Rectal smooth muscle tissue (tissue), 1 donor: ENCODE data around the gene NPHS1.
"Not testable (repeated sequence)": the region's sequence is repeated elsewhere in the genome, so short reads cannot be mapped to it uniquely, and the experiment has no call there.

Experiments
- H3K27ac ChIP-seq: one replicate; pipeline ENCODE4 v1.7.0; 2013; ENCODE audit warnings: low read depth, low read length, inconsistent platforms
- H3K27me3 ChIP-seq: one replicate; pipeline ENCODE4 v1.7.0; 2013; ENCODE audit warnings: low read length; ENCODE audit not compliant: control insufficient read depth, insufficient read depth
- H3K36me3 ChIP-seq: one replicate; pipeline ENCODE4 v1.7.0; 2013; ENCODE audit warnings: low read length; ENCODE audit not compliant: control insufficient read depth, insufficient read depth
- H3K4me1 ChIP-seq: one replicate; pipeline ENCODE4 v1.7.0; 2013; ENCODE audit warnings: low read length; ENCODE audit not compliant: control insufficient read depth, insufficient read depth
- H3K4me3 ChIP-seq: one replicate; pipeline ENCODE4 v1.7.0; 2013; ENCODE audit warnings: low read length
- H3K9ac ChIP-seq: one replicate; pipeline ENCODE4 v1.7.0; 2013; ENCODE audit warnings: low read length

Gene NPHS1

DNA sequence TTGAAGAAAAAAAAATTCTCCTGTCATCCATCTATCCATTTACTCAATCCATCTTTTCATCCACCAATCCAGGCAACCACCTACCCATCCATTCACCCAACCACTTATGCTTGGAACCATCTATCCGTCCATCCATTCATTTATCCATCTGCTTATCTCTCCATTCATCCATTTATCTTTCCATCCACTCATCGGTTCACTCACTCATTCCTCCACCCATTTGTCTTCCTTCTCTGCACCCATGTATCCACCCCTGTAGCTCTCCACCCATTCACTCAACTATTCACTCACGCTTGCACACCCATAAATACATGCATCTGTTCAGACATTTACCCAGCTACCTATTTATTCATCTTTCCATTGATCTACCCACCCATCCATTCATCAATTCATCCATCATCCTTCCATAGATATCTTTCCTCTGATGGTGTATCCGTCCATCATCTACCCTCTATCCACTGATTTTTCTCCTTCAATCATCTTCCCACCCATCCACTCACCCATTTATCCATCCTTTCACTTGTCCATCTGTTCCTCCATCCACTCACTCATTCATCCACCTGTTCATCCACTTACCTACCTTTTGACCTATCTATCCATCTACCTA, 9.5 kb downstream of the NPHS1 start:
- H3K9ac ChIP-seq: no peak overlapping the region
- H3K27me3 ChIP-seq: peaks cover 26% of the 10 kb centered on the region
- no peak overlapping the region for H3K4me3 ChIP-seq
- H3K27ac ChIP-seq: no peak overlapping the region
- no peaks in the 10 kb centered on the region for H3K4me1 ChIP-seq
- no peaks in the 10 kb centered on the region for H3K36me3 ChIP-seq

DNA sequence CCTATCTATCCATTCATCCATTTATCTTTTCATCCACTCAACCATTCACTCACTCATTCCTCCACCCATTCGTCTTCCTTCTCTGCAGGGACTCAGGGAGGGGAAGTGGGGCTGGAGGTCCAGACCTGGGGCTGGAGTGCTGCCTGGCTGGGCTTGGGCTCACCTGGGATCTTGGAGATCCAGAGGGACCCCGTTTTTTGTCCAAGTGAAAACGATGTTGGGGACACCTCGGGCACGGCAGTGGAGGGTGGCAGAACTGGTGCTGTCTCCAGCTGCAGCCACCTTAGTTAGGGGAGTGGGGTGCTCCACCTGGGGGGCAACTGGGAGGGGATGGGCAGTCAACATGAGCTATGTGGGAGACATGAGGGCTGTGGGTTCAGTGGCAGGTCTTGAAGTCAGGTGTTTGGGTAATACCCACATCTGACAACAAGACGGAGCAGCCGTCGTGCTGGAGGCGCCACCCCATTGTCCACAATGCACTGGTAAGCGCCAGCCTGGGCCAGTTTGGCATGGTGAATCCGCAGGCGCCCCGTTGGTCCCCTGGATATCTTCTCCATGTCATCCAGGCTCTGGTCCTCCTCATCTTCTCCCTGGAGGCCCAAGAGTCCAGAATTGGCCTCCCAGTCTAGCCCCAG, 10.2 kb downstream of the NPHS1 start:
- Histone ChIP-seq H3K27ac (no peak overlapping the region), H3K27me3 (peaks cover 26% of the 10 kb centered on the region), H3K4me1 (no peaks in the 10 kb centered on the region), H3K36me3 (no peaks in the 10 kb centered on the region), H3K9ac (no peak overlapping the region), H3K4me3 (no peak overlapping the region)

DNA sequence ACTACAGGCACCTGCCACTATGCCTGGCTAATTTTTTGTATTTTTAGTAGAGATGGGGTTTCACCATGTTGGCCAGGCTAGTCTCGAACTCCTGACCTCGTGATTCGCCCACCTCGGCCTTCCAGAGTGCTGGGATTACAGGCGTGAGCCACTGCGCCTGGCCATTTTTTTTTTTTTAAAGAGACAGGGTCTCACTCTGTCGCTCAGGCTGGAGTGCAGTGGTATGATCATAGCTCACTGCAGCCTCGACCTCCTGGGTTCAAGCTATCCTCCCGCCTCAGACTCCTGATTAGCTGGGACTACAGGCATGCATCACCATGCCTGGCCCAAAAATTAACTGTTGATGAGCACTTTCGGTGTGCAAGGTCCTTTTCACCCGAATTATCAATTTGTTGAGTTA, 16.2 kb downstream of the NPHS1 start:
- H3K9ac ChIP-seq, H3K4me3 ChIP-seq, H3K27me3 ChIP-seq, H3K36me3 ChIP-seq, H3K4me1 ChIP-seq, H3K27ac ChIP-seq: not testable (repeated sequence)

DNA sequence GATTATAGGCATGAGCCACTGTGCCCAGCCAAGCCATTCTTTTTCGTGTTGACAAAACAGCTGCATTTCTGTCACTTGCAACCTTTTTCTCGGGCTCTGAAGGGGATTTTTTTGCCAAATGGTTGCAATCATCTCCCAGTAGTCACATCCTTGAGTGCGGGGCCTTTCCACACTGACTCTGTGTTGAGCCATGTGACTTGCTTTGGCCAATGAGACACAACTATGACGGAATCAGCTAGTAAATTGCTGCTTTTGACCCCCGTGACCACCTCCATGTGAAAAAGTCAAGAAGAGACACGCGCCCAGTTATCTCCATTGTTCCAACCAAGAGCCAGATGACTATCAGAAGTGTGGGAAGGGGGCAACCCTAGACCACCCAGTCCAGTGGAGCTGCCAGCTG, 18.3 kb downstream of the NPHS1 start:
- no peaks in the 10 kb centered on the region for H3K36me3 ChIP-seq
- H3K4me3 ChIP-seq: no peak overlapping the region
- no peaks in the 10 kb centered on the region for H3K4me1 ChIP-seq
- H3K27me3 ChIP-seq: no peaks in the 10 kb centered on the region
- no peak overlapping the region for H3K9ac ChIP-seq
- no peak overlapping the region for H3K27ac ChIP-seq

DNA sequence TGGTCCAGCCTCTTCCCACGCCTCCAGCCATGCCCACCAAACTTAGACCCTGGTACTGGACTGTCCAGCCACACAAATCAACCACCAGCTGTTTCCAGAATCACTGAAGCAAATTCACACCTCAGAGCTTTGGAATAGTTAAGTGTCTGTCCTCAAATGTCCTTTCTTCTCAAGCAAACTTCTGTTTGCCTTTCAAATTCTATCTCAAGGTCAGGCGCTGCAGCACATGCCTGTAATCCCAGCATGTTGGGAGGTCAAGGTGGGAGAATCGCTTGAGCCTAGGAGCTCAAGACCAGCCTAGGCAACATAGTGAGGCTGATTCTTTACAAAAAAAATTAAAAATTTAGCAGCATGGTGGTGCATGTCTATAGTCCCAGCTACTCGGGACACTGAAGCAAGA, 20.2 kb downstream of the NPHS1 start:
- no peak overlapping the region for H3K9ac ChIP-seq
- no peak overlapping the region for H3K4me3 ChIP-seq
- H3K27me3 ChIP-seq: no peaks in the 10 kb centered on the region
- H3K4me1 ChIP-seq: no peaks in the 10 kb centered on the region
- H3K36me3 ChIP-seq: no peaks in the 10 kb centered on the region
- H3K27ac ChIP-seq: no peak overlapping the region

DNA sequence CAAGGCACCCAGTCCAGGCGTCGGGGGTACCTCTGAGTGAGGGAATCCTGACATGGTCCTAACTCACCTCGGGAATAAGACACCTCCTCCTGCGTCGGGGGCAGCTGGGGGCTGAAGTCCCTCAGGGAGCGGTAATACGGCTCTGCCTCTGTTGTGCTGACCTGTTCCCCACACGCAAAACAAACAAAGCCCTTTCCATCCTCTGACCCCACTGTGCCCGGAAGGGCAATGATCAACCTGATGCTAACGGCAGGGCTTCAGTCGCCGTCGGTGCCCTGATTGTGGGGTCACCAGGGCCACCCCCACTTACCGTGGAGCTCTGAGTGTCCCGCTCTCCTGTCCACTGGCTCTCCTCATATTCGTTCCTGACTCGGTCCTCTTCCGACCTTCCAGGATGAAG, 21.3 kb downstream of the NPHS1 start:
- Histone ChIP-seq H3K27ac (no peak overlapping the region), H3K27me3 (no peaks in the 10 kb centered on the region), H3K9ac (no peak overlapping the region), H3K4me1 (no peaks in the 10 kb centered on the region), H3K4me3 (no peak overlapping the region), H3K36me3 (no peaks in the 10 kb centered on the region)

DNA sequence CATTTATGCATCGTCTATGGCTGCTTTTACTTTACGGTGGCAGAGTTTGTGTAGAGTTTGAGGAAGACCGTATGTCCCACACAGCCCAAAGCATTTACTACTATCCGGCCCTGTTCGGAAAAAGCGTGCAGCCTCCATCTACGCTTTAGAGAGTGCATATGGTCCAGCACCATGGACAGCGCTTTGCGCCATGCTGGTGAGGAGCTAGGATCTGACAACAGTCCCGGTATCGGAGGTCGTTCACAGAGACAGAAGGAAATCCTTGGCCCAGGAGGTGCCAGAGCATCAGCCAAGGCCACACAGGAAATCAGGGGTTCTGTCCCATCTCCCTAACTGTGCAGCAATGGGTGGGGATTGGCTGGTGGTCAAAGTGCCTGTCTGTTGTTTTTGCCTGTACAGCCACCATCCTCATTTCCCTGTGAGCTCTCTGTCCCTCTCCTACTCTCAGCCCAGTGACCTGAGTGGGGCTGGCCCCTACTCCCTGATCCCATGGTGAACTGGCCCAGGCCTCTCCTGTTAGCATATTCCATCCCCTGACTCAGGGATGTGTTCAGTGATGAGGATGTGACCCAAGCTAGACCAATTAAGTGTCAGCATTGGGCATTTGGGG, 23.5 kb downstream of the NPHS1 start:
- no peak overlapping the region for H3K27ac ChIP-seq
- no peak overlapping the region for H3K9ac ChIP-seq

DNA sequence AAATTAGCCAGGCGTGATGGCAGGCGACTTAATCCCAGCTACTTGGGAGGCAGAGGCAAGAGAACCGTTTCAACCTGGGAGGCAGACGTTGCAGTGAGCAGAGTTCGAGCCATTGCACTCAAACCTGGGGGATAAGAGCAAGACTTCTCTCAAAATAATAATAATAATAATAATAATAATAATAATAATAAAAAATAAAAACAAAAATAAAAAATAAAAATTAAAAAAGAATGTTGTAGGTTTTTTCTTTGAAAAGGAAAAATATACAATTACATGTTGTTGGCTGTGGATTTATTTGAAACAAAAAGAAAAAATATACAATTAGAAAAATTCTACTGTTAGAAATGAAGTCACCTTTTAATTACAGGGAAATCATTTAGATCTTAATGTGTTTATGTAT, 28.2 kb downstream of the NPHS1 start:
- no peak overlapping the region for H3K4me3 ChIP-seq
- H3K36me3 ChIP-seq: no peaks in the 10 kb centered on the region
- H3K4me1 ChIP-seq: no peaks in the 10 kb centered on the region
- H3K27me3 ChIP-seq: no peaks in the 10 kb centered on the region
- H3K27ac ChIP-seq: no peak overlapping the region
- H3K9ac ChIP-seq: no peak overlapping the region

More for the DNA sequence above, 23.5 kb downstream of the NPHS1 start:
- no peaks in the 10 kb centered on the region for H3K36me3 ChIP-seq
- H3K27me3 ChIP-seq: no peaks in the 10 kb centered on the region
- H3K4me3 ChIP-seq: no peak overlapping the region
- H3K4me1 ChIP-seq: no peaks in the 10 kb centered on the region

DNA sequence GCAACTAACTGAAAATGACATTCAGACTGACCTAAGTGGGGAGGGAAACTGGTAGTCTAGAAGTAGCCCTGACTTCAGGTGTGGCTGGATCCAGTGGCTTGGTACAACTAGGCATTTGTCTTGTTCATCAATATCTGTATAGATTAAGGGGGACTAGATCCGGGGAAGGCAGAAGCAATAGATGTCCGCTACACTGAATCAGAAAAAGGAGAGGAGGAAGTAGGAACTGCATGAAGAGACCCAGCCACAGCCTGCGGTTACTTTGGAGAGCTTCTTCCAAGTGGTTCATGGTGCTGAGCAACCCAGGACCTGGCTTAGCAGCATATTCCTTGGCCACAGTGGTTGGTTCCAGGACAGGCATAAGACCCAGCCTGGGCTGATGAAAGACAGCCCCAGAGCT, 29.7 kb downstream of the NPHS1 start:
- H3K4me1 ChIP-seq: no peaks in the 10 kb centered on the region
- no peaks in the 10 kb centered on the region for H3K27me3 ChIP-seq
- no peaks in the 10 kb centered on the region for H3K36me3 ChIP-seq
- no peak overlapping the region for H3K4me3 ChIP-seq
- no peak overlapping the region for H3K9ac ChIP-seq
- no peak overlapping the region for H3K27ac ChIP-seq

DNA sequence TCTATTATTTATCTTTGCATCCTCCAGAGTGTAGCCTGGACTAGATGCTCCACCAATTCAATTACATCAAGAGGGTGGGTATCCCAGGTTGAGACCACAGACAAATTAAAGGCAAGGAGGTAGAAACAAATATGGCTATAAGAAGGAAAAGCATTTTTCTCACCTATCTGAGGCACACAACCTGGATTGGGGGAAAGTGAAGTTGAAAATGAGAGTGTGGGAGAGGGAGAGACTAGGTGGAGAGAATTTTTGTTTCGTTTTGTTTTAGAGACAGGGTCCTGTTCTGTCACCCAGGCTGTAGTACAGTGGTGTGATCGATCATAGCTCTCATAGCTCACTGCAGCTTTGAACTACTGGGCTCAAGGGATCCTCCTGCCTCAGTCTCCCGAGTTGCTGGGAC, 33.9 kb downstream of the NPHS1 start:
- Histone ChIP-seq H3K27ac (no peak overlapping the region), H3K4me3 (no peak overlapping the region), H3K4me1 (no peaks in the 10 kb centered on the region), H3K27me3 (no peaks in the 10 kb centered on the region), H3K36me3 (no peaks in the 10 kb centered on the region), H3K9ac (no peak overlapping the region)

DNA sequence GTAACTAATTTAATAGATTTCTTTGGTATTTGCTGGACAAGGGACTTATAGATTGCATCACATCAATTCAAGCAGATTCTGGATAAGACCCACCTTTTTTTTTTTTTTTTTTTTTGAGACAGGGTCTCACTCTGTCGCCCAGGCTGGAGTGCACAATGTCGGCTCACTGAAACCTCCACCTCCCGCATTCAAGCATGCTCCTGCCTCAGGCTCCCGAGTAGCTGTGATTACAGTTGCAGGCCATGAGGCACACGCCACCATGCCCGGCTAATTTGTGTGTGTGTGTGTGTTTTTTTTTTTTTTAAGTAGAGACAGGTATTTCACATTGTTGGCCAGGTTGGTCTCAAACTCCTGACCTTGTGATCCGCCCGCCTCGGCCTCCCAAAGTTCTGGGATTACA, 35.5 kb downstream of the NPHS1 start:
- Histone ChIP-seq H3K27me3 (no peaks in the 10 kb centered on the region), H3K4me1 (no peaks in the 10 kb centered on the region), H3K4me3 (no peak overlapping the region), H3K9ac (no peak overlapping the region), H3K27ac (no peak overlapping the region), H3K36me3 (no peaks in the 10 kb centered on the region)

DNA sequence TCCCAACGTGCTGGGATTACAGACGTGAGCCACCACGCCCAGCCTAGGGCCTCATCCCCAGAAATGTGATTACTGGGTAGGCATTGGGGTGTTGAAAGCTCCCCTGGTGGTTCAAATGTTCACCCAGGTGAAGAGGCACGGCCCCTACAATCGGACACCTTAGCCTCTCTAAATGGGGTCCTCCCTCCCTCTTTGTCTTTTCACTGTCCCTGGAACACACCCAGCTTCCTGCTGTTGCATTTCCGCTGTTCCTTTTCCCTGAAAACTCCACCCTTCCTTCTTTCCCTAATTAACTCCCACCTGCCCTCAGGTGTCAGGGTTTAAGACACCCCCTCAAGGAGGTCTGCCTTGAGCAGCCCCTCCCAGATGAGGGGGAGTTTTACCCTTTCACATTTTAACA, 36.0 kb downstream of the NPHS1 start:
- Histone ChIP-seq H3K27ac (no peak overlapping the region), H3K27me3 (no peaks in the 10 kb centered on the region), H3K4me3 (no peak overlapping the region), H3K4me1 (no peaks in the 10 kb centered on the region), H3K36me3 (no peaks in the 10 kb centered on the region), H3K9ac (no peak overlapping the region)
